Measurements from ENCODE around the gene SMAD1.

The SMAD1 gene

DNA sequence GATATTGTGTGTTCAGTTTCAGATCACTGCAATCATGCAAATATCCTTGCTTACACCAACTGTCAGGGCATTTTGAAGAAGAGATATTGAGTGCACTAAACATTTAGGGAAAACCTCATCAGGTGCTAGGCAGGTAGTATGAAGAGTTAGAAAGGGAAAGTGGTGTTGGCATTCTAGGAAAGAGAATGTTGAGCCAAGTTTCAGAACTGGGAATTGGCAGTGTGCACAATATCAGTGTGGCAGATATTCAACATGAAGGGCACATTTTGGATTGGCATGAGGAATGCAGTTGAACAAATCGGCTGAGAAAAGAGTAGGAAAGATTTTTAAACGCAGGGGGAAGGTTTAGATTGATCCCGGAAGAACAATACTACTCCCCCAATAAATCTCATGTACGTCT lies 43.4 kb upstream of the SMAD1 start:
- Histone ChIP-seq H3K4me1 (ENCODE audit: control insufficient read depth, low read depth, low read length) (no peaks in the 10 kb centered on the region), H3K23ac (ENCODE audit: low read length) (no peak overlapping the region), H3K4ac (ENCODE audit: low read depth, low read length) (no peak overlapping the region), H4K8ac (ENCODE audit: low read depth, low read length) (no peak overlapping the region), H2AK5ac (ENCODE audit: low read length) (no peak overlapping the region), H3K18ac (ENCODE audit: low read length) (no peak overlapping the region), H3K27ac (ENCODE audit: low read depth, low read length) (no peak overlapping the region), H2BK120ac (ENCODE audit: low read depth, low read length) (no peak overlapping the region), H3K36me3 (ENCODE audit: control insufficient read depth, insufficient read depth, low read length) (no peaks in the 10 kb centered on the region), H2BK5ac (ENCODE audit: low read length) (no peak overlapping the region), H2BK15ac (replicated peaks; ENCODE audit: low read depth) (no peak overlapping the region), H3K56ac (ENCODE audit: low read length) (no peak overlapping the region), H4K5ac (ENCODE audit: low read length) (no peak overlapping the region), H3K79me1 (ENCODE audit: low read length) (no peaks in the 10 kb centered on the region), H3K4me2 (ENCODE audit: low read length) (no peak overlapping the region), H3K27me3 (ENCODE audit: insufficient read depth, low read length, poor library complexity) (no peaks in the 10 kb centered on the region), H3K79me2 (ENCODE audit: control insufficient read depth, insufficient read depth, low read length) (no peaks in the 10 kb centered on the region), H3K4me3 (ENCODE audit: low read length) (no peak overlapping the region), H3K9ac (ENCODE audit: low read length) (no peak overlapping the region)
- no peak for DNase-seq
- no CpG with 5 or more reads among the region's 4 CpGs for WGBS (ENCODE audit: extremely low coverage, insufficient coverage, low lambda C conversion rate)

- Histone ChIP-seq H3K4me2 (ENCODE audit: low read length) (no peak overlapping the region), H2BK5ac (ENCODE audit: low read length) (no peak overlapping the region), H3K4me3 (ENCODE audit: low read length) (no peak overlapping the region), H3K4me1 (ENCODE audit: control insufficient read depth, low read depth, low read length) (no peaks in the 10 kb centered on the region), H4K8ac (ENCODE audit: low read depth, low read length) (no peak overlapping the region), H3K79me2 (ENCODE audit: control insufficient read depth, insufficient read depth, low read length) (no peaks in the 10 kb centered on the region), H3K79me1 (ENCODE audit: low read length) (no peaks in the 10 kb centered on the region), H3K23ac (ENCODE audit: low read length) (no peak overlapping the region), H3K56ac (ENCODE audit: low read length) (no peak overlapping the region), H3K27ac (ENCODE audit: low read depth, low read length) (no peak overlapping the region), H4K5ac (ENCODE audit: low read length) (no peak overlapping the region), H3K18ac (ENCODE audit: low read length) (no peak overlapping the region), H3K9ac (ENCODE audit: low read length) (no peak overlapping the region), H3K27me3 (ENCODE audit: insufficient read depth, low read length, poor library complexity) (no peaks in the 10 kb centered on the region), H3K4ac (ENCODE audit: low read depth, low read length) (no peak overlapping the region), H3K36me3 (ENCODE audit: control insufficient read depth, insufficient read depth, low read length) (no peaks in the 10 kb centered on the region), H2AK5ac (ENCODE audit: low read length) (no peak overlapping the region), H2BK120ac (ENCODE audit: low read depth, low read length) (no peak overlapping the region), H2BK15ac (replicated peaks; ENCODE audit: low read depth) (no peak overlapping the region)
- no CpG with 5 or more reads among the region's 5 CpGs for WGBS (ENCODE audit: extremely low coverage, insufficient coverage, low lambda C conversion rate)
- no peak for DNase-seq
Observed at GRCh38 chr4:145440292-145441007, 41.2 kb upstream of the SMAD1 start.

- Histone ChIP-seq H3K27me3 (ENCODE audit: insufficient read depth, low read length, poor library complexity) (no peaks in the 10 kb centered on the region), H3K4me3 (ENCODE audit: low read length) (no peak overlapping the region), H3K79me2 (ENCODE audit: control insufficient read depth, insufficient read depth, low read length) (no peaks in the 10 kb centered on the region), H3K23ac (ENCODE audit: low read length) (no peak overlapping the region), H3K9ac (ENCODE audit: low read length) (no peak overlapping the region), H2AK5ac (ENCODE audit: low read length) (no peak overlapping the region), H3K79me1 (ENCODE audit: low read length) (no peaks in the 10 kb centered on the region), H3K27ac (ENCODE audit: low read depth, low read length) (no peak overlapping the region), H4K5ac (ENCODE audit: low read length) (no peak overlapping the region), H3K36me3 (ENCODE audit: control insufficient read depth, insufficient read depth, low read length) (no peaks in the 10 kb centered on the region), H3K4ac (ENCODE audit: low read depth, low read length) (no peak overlapping the region), H3K4me2 (ENCODE audit: low read length) (no peak overlapping the region), H2BK15ac (replicated peaks; ENCODE audit: low read depth) (no peak overlapping the region), H4K8ac (ENCODE audit: low read depth, low read length) (no peak overlapping the region), H3K18ac (ENCODE audit: low read length) (no peak overlapping the region), H2BK5ac (ENCODE audit: low read length) (no peak overlapping the region), H3K56ac (ENCODE audit: low read length) (no peak overlapping the region), H3K4me1 (ENCODE audit: control insufficient read depth, low read depth, low read length) (no peaks in the 10 kb centered on the region), H2BK120ac (ENCODE audit: low read depth, low read length) (no peak overlapping the region)
- DNase-seq = no peak
- WGBS (ENCODE audit: extremely low coverage, insufficient coverage, low lambda C conversion rate) = no CpG with 5 or more reads among the region's 1 CpG
Observed at GRCh38 chr4:145446184-145446583, 35.5 kb upstream of the SMAD1 start.

DNA sequence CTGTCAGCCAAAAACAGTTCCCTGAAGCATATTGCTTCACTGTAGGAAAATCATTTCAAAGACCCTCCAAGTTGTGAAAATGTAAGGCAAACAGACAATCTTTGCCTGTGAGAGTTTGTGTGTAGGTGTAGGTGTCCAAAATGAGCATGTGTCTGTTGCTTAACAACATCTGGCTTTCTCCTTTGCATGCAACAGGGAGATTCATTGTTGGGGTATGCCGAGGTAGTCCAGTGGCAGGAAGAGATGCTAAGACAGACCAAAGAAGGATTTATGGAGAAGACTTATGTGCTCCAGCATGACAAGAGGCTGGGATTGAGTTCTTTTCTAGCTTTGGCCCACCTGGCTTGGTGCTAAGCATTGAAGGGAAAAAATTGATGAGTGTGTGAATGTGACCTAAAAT lies 29.8 kb upstream of the SMAD1 start:
- no peak overlapping the region for H3K23ac ChIP-seq (ENCODE audit: low read length)
- H3K4me1 ChIP-seq (ENCODE audit: control insufficient read depth, low read depth, low read length) = no peaks in the 10 kb centered on the region
- WGBS (ENCODE audit: extremely low coverage, insufficient coverage, low lambda C conversion rate) = no CpG with 5 or more reads among the region's 1 CpG
- no peaks in the 10 kb centered on the region for H3K79me2 ChIP-seq (ENCODE audit: control insufficient read depth, insufficient read depth, low read length)
- no peak overlapping the region for H2BK5ac ChIP-seq (ENCODE audit: low read length)
- H3K79me1 ChIP-seq (ENCODE audit: low read length) = no peaks in the 10 kb centered on the region
- H3K4ac ChIP-seq (ENCODE audit: low read depth, low read length) = no peak overlapping the region
- H2AK5ac ChIP-seq (ENCODE audit: low read length) = no peak overlapping the region
- no peak overlapping the region for H3K18ac ChIP-seq (ENCODE audit: low read length)
- no peak overlapping the region for H4K8ac ChIP-seq (ENCODE audit: low read depth, low read length)
- H2BK120ac ChIP-seq (ENCODE audit: low read depth, low read length) = no peak overlapping the region
- no peak overlapping the region for H3K27ac ChIP-seq (ENCODE audit: low read depth, low read length)
- no peak overlapping the region for H3K4me2 ChIP-seq (ENCODE audit: low read length)
- no peak overlapping the region for H3K9ac ChIP-seq (ENCODE audit: low read length)
- no peak overlapping the region for H3K4me3 ChIP-seq (ENCODE audit: low read length)
- no peak for DNase-seq
- H2BK15ac ChIP-seq (replicated peaks; ENCODE audit: low read depth) = no peak overlapping the region
- no peaks in the 10 kb centered on the region for H3K27me3 ChIP-seq (ENCODE audit: insufficient read depth, low read length, poor library complexity)
- no peak overlapping the region for H4K5ac ChIP-seq (ENCODE audit: low read length)
- H3K56ac ChIP-seq (ENCODE audit: low read length) = no peak overlapping the region
- H3K36me3 ChIP-seq (ENCODE audit: control insufficient read depth, insufficient read depth, low read length) = no peaks in the 10 kb centered on the region

DNA sequence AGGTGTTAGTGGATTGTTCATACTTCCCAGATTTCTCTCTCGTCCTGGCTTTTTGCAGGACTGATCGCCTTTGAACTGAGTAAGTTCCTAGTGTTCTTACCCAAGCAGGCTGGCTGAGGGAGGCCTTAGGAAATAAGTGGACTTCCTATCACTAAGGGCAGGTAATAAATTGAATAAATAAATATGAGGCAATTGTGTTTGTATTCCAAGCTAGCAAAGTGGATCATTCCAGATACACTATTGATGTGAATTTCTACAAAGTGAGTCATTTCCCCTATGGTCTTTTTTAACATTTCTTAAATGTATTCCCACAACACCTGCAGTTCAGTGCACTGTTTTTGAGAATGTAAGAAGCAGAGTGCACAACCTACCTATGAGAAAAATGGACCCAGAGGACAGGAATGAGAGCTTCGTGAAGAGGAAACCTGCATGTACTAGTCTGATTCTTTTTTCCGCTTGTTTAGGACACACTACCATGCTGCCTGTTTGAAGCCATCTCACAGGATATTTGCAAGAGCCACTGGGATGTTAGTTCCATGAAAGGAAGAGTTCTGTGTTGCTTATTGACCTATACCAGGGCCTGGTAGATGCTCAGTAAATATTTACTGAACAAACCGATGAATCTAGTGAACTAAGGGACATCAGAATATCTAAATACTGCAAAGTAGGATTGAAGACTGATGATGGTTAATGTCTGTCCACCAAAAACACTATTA lies 29.0 kb upstream of the SMAD1 start:
- Histone ChIP-seq H2AK5ac (ENCODE audit: low read length) (no peak overlapping the region), H2BK15ac (replicated peaks; ENCODE audit: low read depth) (no peak overlapping the region), H3K36me3 (ENCODE audit: control insufficient read depth, insufficient read depth, low read length) (no peaks in the 10 kb centered on the region), H3K18ac (ENCODE audit: low read length) (no peak overlapping the region), H3K79me1 (ENCODE audit: low read length) (no peaks in the 10 kb centered on the region), H3K4me2 (ENCODE audit: low read length) (no peak overlapping the region), H3K23ac (ENCODE audit: low read length) (no peak overlapping the region), H4K8ac (ENCODE audit: low read depth, low read length) (no peak overlapping the region), H3K27me3 (ENCODE audit: insufficient read depth, low read length, poor library complexity) (no peaks in the 10 kb centered on the region), H3K4me3 (ENCODE audit: low read length) (no peak overlapping the region), H2BK120ac (ENCODE audit: low read depth, low read length) (no peak overlapping the region), H3K56ac (ENCODE audit: low read length) (no peak overlapping the region), H3K79me2 (ENCODE audit: control insufficient read depth, insufficient read depth, low read length) (no peaks in the 10 kb centered on the region), H2BK5ac (ENCODE audit: low read length) (no peak overlapping the region), H3K4ac (ENCODE audit: low read depth, low read length) (no peak overlapping the region), H3K27ac (ENCODE audit: low read depth, low read length) (no peak overlapping the region), H3K9ac (ENCODE audit: low read length) (no peak overlapping the region), H3K4me1 (ENCODE audit: control insufficient read depth, low read depth, low read length) (no peaks in the 10 kb centered on the region), H4K5ac (ENCODE audit: low read length) (no peak overlapping the region)
- no peak for DNase-seq
- no CpG with 5 or more reads among the region's 5 CpGs for WGBS (ENCODE audit: extremely low coverage, insufficient coverage, low lambda C conversion rate)

DNA sequence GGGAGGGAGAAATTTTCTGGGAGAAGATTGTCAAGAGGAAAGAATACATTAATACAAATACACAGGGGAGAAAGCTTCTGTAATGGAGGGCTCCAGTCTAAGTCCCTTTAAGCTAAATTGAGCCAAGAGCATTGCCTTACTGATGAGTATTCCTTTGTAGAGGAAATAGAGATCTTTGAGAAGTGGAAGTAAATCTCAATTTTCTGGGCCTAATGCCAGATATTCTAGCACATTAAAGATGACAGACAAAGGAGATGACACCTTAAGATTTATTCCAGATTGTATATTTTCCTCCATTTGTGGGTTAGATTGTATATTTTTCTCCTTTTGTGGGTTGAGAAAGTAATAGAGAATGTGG lies 28.5 kb upstream of the SMAD1 start:
- H3K23ac ChIP-seq (ENCODE audit: low read length) = no peak overlapping the region
- no peaks in the 10 kb centered on the region for H3K36me3 ChIP-seq (ENCODE audit: control insufficient read depth, insufficient read depth, low read length)
- H3K4me2 ChIP-seq (ENCODE audit: low read length) = no peak overlapping the region
- no peak overlapping the region for H4K5ac ChIP-seq (ENCODE audit: low read length)
- no peak overlapping the region for H3K9ac ChIP-seq (ENCODE audit: low read length)
- H3K79me1 ChIP-seq (ENCODE audit: low read length) = no peaks in the 10 kb centered on the region
- no peak overlapping the region for H2BK15ac ChIP-seq (replicated peaks; ENCODE audit: low read depth)
- no peak overlapping the region for H3K4ac ChIP-seq (ENCODE audit: low read depth, low read length)
- H3K4me3 ChIP-seq (ENCODE audit: low read length) = no peak overlapping the region
- H3K27ac ChIP-seq (ENCODE audit: low read depth, low read length) = no peak overlapping the region
- H3K79me2 ChIP-seq (ENCODE audit: control insufficient read depth, insufficient read depth, low read length) = no peaks in the 10 kb centered on the region
- no peak overlapping the region for H3K18ac ChIP-seq (ENCODE audit: low read length)
- no peaks in the 10 kb centered on the region for H3K27me3 ChIP-seq (ENCODE audit: insufficient read depth, low read length, poor library complexity)
- DNase-seq = no peak
- no peak overlapping the region for H3K56ac ChIP-seq (ENCODE audit: low read length)
- H2BK5ac ChIP-seq (ENCODE audit: low read length) = no peak overlapping the region
- H2BK120ac ChIP-seq (ENCODE audit: low read depth, low read length) = no peak overlapping the region
- H3K4me1 ChIP-seq (ENCODE audit: control insufficient read depth, low read depth, low read length) = no peaks in the 10 kb centered on the region
- H4K8ac ChIP-seq (ENCODE audit: low read depth, low read length) = no peak overlapping the region
- H2AK5ac ChIP-seq (ENCODE audit: low read length) = no peak overlapping the region
